SK-N-MC (cell line): Measurements from ENCODE around the gene KDM3B.
A peak's percentile ranks its signal among the peaks of the same experiment; 100 is the strongest.

Experiments used
- EZH2 ChIP-seq: fragments of 200-600 bp; sonication (generic); IDR thresholded peaks from one replicate; pipeline ENCODE4 v1.6.1; 2017; ENCODE audit warnings: antibody characterized with exemption
- POLR2AphosphoS5 ChIP-seq: IDR thresholded peaks from 2 replicates; pipeline ENCODE4 v1.6.1; 2012; ENCODE audit warnings: mild to moderate bottlenecking, low read depth, low read length, borderline replicate concordance

GRCh38 chr5:138336952-138337684 lies 15.4 kb upstream of the KDM3B start:
- TF ChIP-seq EZH2 = no peak
- peak; percentile 59; the same call in 1 of the 2 replicates for TF ChIP-seq POLR2AphosphoS5
